HCT116 (cell line): ENCODE data around the gene TOLLIP. TPM values are rescaled to one million over a fixed set of nuclear protein-coding genes. Genes with fewer than 3 reads are reported as not detected.

Experiments
- ATAC-seq: fragments of 200-7000 bp; cut with Tn5 transposase; 2 replicates; pipeline ENCODE4 v1.9.1; 2020; ENCODE audit warnings: mild to moderate bottlenecking, moderate library complexity
- BruUV-seq: library from RNA; stranded (reverse); fragments of 400-500 nt; replicated peaks from 2 replicates; lab custom pipeline; 2021; lab: Mats Ljungman, UMichigan
- CTCF ChIA-PET: fragments of 300-600 bp; sonication (Branson Sonifier 250); formaldehyde crosslinking; loops from one replicate; lab custom pipeline; 2021; ENCODE audit warnings: antibody characterized with exemption; lab: Charles Lee
- POLR2A ChIA-PET: fragments of 300-600, 350-600 bp; sonication (Branson Sonifier 250); formaldehyde crosslinking; loops from one replicate; lab custom pipeline; 2021; ENCODE audit warnings: antibody characterized with exemption; lab: Charles Lee
- RAD21 ChIA-PET, 2 experiments: fragments of 300-600 bp; sonication (Branson Sonifier 250); formaldehyde crosslinking; loops; one replicate each; lab custom pipeline; 2023; ENCODE audit warnings: low total read pairs in 2 of 2; ENCODE audit not compliant: uncharacterized antibody in 2 of 2, unreplicated experiment in 2 of 2, low non-redundant PET in 1 of 2; lab: Charles Lee
- DNase-seq: peaks from one replicate; pipeline ENCODE4 v3.0.0-alpha.2; 2010; ENCODE audit warnings: low read depth, low spot score
- H2AFZ ChIP-seq: fragments of 200-600 bp; shearing (Covaris generic), sonication (generic); 2 replicates; pipeline ENCODE4 v1.6.1; 2017; ENCODE audit warnings: low read depth, mixed run types, mixed read lengths, antibody characterized with exemption, low read length; ENCODE audit not compliant: poor library complexity, severe bottlenecking
- H3K27ac ChIP-seq: 2 replicates; pipeline ENCODE4 v1.5.1; 2012; ENCODE audit warnings: low read depth, low read length
- H3K27me3 ChIP-seq: fragments of 200-600 bp; sonication (generic); 2 replicates; pipeline ENCODE4 v1.6.1; 2016; ENCODE audit warnings: mixed run types, low read length, mixed read lengths; ENCODE audit not compliant: insufficient read depth
- H3K36me3 ChIP-seq, 2 experiments: fragments of 200-500 bp in 1 of 2; fragments of 200-600 bp in 1 of 2; sonication (Bioruptor generic) in 1 of 2; sonication (generic) in 1 of 2; 2 replicates each; pipeline versions ENCODE4 v1.5.1 to v1.6.1; 2014 to 2016; ENCODE audit warnings: low read length in 2 of 2, inconsistent platforms in 1 of 2, mixed read lengths in 1 of 2, mixed run types in 1 of 2; ENCODE audit not compliant: insufficient read depth in 2 of 2, control insufficient read depth in 1 of 2
- H3K4me1 ChIP-seq, 2 experiments: fragments of 200-600 bp in 1 of 2; sonication (generic) in 1 of 2; 2 replicates each; pipeline versions ENCODE4 v1.5.1 to v1.6.1; 2012 to 2017; ENCODE audit warnings: low read length in 2 of 2, inconsistent platforms in 1 of 2, mild to moderate bottlenecking in 1 of 2, mixed read lengths in 1 of 2, mixed run types in 1 of 2, moderate library complexity in 1 of 2; ENCODE audit not compliant: insufficient read depth in 2 of 2, control insufficient read depth in 1 of 2
- H3K4me2 ChIP-seq: fragments of 200-600 bp; sonication (generic); 2 replicates; pipeline ENCODE4 v1.6.1; 2017; ENCODE audit warnings: mixed run types, low read length, mixed read lengths
- H3K4me3 ChIP-seq, 2 experiments: fragments of 200-600 bp in 1 of 2; sonication (generic) in 1 of 2; replicated peaks in 1 of 2; 2 replicates each; pipeline ENCODE4 v1.5.1; 2011 to 2016; ENCODE audit warnings: low read length in 2 of 2, control low read depth in 1 of 2, low read depth in 1 of 2, mild to moderate bottlenecking in 1 of 2, mixed read lengths in 1 of 2, mixed run types in 1 of 2
- H3K79me2 ChIP-seq: fragments of 200-600 bp; sonication (generic); 2 replicates; pipeline ENCODE4 v1.6.1; 2017; ENCODE audit warnings: mild to moderate bottlenecking, mixed run types, low read length, moderate library complexity, mixed read lengths; ENCODE audit not compliant: insufficient read depth
- H3K9ac ChIP-seq: fragments of 200-600 bp; sonication (generic); 2 replicates; pipeline ENCODE4 v1.6.1; 2016; ENCODE audit warnings: low read length, mixed read lengths
- H3K9me2 ChIP-seq: fragments of 200-600 bp; sonication (generic), shearing (Covaris generic); 2 replicates; pipeline ENCODE4 v1.6.1; 2017; ENCODE audit warnings: mixed run types, mild to moderate bottlenecking, moderate library complexity; ENCODE audit not compliant: insufficient read depth
- H3K9me3 ChIP-seq, 2 experiments: fragments of 200-500 bp in 1 of 2; fragments of 200-600 bp in 1 of 2; sonication (Bioruptor generic) in 1 of 2; sonication (generic) in 1 of 2; 2 replicates each; pipeline ENCODE4 v1.6.1; 2014 to 2017; ENCODE audit warnings: low read length in 2 of 2, mixed read lengths in 2 of 2, inconsistent platforms in 1 of 2, low read depth in 1 of 2, mild to moderate bottlenecking in 1 of 2, mixed run types in 1 of 2, moderate library complexity in 1 of 2; ENCODE audit not compliant: control insufficient read depth in 1 of 2, insufficient read depth in 1 of 2
- H4K20me1 ChIP-seq: fragments of 200-600 bp; sonication (generic), shearing (Covaris generic); 2 replicates; pipeline ENCODE4 v1.6.1; 2017; ENCODE audit warnings: mixed run types, mild to moderate bottlenecking, moderate library complexity; ENCODE audit not compliant: insufficient read depth
- CBX3 ChIP-seq: IDR thresholded peaks from 2 replicates; pipeline ENCODE4 v1.6.1; 2012; ENCODE audit warnings: low read depth
- EZH2 ChIP-seq: fragments of 200-600 bp; sonication (generic); IDR thresholded peaks from 2 replicates; pipeline ENCODE4 v1.6.1; 2017; ENCODE audit warnings: antibody characterized with exemption, mixed run types
- JUND ChIP-seq: IDR thresholded peaks from 2 replicates; pipeline ENCODE4 v1.6.1; 2012
- POLR2A ChIP-seq: IDR thresholded peaks from 2 replicates; pipeline ENCODE4 v1.7.0; 2011; ENCODE audit warnings: borderline replicate concordance; ENCODE audit not compliant: insufficient read depth, insufficient read length; ENCODE audit errors: extremely low read depth
- RAD21 ChIP-seq: IDR thresholded peaks from 2 replicates; pipeline ENCODE4 v1.6.1; 2012; ENCODE audit warnings: low read depth, mild to moderate bottlenecking
- SIN3A ChIP-seq: IDR thresholded peaks from 2 replicates; pipeline ENCODE4 v1.6.1; 2012; ENCODE audit warnings: low read depth
- SRF ChIP-seq: IDR thresholded peaks from 2 replicates; pipeline ENCODE4 v1.6.1; 2012; ENCODE audit warnings: low read depth
- TCF7L2 ChIP-seq: IDR thresholded peaks from 2 replicates; pipeline ENCODE4 v1.7.0; 2011; ENCODE audit warnings: borderline replicate concordance, inconsistent platforms; ENCODE audit not compliant: insufficient read depth, insufficient read length; ENCODE audit errors: extremely low read depth
- YY1 ChIP-seq: IDR thresholded peaks from 2 replicates; pipeline ENCODE4 v1.6.1; 2011; ENCODE audit warnings: low read length, low read depth, moderate library complexity, mild to moderate bottlenecking; ENCODE audit not compliant: insufficient replicate concordance; ENCODE audit errors: extremely low read depth
- ZFX ChIP-seq: fragments of 450-650 bp; IDR thresholded peaks from 2 replicates; pipeline ENCODE4 v1.6.1; 2017
- intact Hi-C: fragments of 100-400 bp; cut with micrococcal nuclease; formaldehyde crosslinking; loops from 2 replicates; pipeline ENCODE4 v1.10.0; 2022
- total RNA-seq: library from RNA; stranded (reverse); gene quantifications from one replicate; pipeline ENCODE4 v1.2.1, GENCODE V29; 2021; ENCODE audit not compliant: unreplicated experiment
- TF ChIP-seq, protein P1 (sequence below): IDR thresholded peaks from 2 replicates; pipeline ENCODE4 v1.6.1; 2012
- TF ChIP-seq, protein P2 (sequence below): IDR thresholded peaks from 2 replicates; pipeline ENCODE4 v1.6.1; 2012
- TF ChIP-seq, protein P3 (sequence below): IDR thresholded peaks from 2 replicates; pipeline ENCODE4 v1.6.1; 2012; ENCODE audit warnings: low read depth
- TF ChIP-seq, protein P4 (sequence below): IDR thresholded peaks from 2 replicates; pipeline ENCODE4 v1.6.1; 2011; ENCODE audit warnings: mild to moderate bottlenecking, low read length, moderate library complexity; ENCODE audit not compliant: insufficient replicate concordance; ENCODE audit errors: extremely low read depth

The TOLLIP gene
- total RNA-seq, 1 experiment from 2014 or later = 28.5 TPM

DNA sequence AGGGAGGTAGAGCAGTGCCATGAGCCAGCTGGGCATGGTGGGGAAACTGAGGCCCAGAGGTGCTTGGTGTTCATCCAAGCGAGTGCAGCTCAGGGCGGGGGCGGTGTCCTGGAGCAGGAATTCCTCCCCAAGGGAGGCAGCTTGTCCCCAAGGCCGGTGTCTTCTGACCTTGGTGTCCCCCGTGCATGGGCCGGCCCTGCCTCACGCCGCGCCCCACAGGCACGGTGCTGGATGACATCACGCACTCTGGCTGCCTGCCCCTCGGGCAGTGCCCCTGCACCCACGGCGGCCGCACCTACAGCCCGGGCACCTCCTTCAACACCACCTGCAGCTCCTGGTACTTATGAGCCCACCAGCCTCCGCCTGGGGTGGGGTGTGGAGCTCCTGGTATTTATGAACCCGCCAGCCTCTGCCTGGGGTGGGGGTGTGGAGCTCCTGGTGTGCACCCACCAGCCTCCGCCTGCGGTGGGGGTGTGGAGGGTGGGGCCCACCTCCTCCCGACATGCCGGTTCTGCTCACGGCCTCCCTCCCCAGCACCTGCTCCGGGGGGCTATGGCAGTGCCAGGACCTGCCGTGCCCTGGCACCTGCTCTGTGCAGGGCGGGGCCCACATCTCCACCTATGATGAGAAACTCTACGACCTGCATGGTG lies 79.8 kb downstream of the TOLLIP start:
- Histone ChIP-seq H3K79me2 (no peaks in the 10 kb centered on the region), H3K36me3 (no peaks in the 10 kb centered on the region), H3K4me2 (no peak overlapping the region), H3K4me1 (peaks cover 0 to 3% of the 10 kb centered on the region in 2 experiments; a peak in 1 of 4 replicates), H3K27me3 (no peaks in the 10 kb centered on the region), H2AFZ (no peak overlapping the region), H4K20me1 (no peaks in the 10 kb centered on the region), H3K9ac (no peak overlapping the region), H3K27ac (no peak overlapping the region), H3K9me2 (no peaks in the 10 kb centered on the region), H3K9me3 (no peaks in the 10 kb centered on the region), H3K4me3 (no peak overlapping the region)
- ATAC-seq = no peak
- BruUV-seq = no TSS peak
- CTCF ChIA-PET = no interaction called here
- POLR2A ChIA-PET = no interaction called here
- RAD21 ChIA-PET = no interaction called here
- intact Hi-C loops = no loop called here
- DNase-seq = no peak
- TF ChIP-seq, protein P1, sequence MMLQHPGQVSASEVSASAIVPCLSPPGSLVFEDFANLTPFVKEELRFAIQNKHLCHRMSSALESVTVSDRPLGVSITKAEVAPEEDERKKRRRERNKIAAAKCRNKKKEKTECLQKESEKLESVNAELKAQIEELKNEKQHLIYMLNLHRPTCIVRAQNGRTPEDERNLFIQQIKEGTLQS = no peak
- TF ChIP-seq, protein P2, sequence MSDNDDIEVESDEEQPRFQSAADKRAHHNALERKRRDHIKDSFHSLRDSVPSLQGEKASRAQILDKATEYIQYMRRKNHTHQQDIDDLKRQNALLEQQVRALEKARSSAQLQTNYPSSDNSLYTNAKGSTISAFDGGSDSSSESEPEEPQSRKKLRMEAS = no peak
- TF ChIP-seq SIN3A (no peak), RAD21 (no peak), POLR2A (no peak), JUND (no peak), CBX3 (no peak), SRF (no peak), ZFX (no peak), TCF7L2 (no peak), EZH2 (no peak), YY1 (no peak)
- TF ChIP-seq, protein P3, sequence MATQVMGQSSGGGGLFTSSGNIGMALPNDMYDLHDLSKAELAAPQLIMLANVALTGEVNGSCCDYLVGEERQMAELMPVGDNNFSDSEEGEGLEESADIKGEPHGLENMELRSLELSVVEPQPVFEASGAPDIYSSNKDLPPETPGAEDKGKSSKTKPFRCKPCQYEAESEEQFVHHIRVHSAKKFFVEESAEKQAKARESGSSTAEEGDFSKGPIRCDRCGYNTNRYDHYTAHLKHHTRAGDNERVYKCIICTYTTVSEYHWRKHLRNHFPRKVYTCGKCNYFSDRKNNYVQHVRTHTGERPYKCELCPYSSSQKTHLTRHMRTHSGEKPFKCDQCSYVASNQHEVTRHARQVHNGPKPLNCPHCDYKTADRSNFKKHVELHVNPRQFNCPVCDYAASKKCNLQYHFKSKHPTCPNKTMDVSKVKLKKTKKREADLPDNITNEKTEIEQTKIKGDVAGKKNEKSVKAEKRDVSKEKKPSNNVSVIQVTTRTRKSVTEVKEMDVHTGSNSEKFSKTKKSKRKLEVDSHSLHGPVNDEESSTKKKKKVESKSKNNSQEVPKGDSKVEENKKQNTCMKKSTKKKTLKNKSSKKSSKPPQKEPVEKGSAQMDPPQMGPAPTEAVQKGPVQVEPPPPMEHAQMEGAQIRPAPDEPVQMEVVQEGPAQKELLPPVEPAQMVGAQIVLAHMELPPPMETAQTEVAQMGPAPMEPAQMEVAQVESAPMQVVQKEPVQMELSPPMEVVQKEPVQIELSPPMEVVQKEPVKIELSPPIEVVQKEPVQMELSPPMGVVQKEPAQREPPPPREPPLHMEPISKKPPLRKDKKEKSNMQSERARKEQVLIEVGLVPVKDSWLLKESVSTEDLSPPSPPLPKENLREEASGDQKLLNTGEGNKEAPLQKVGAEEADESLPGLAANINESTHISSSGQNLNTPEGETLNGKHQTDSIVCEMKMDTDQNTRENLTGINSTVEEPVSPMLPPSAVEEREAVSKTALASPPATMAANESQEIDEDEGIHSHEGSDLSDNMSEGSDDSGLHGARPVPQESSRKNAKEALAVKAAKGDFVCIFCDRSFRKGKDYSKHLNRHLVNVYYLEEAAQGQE = no peak
- TF ChIP-seq, protein P4, sequence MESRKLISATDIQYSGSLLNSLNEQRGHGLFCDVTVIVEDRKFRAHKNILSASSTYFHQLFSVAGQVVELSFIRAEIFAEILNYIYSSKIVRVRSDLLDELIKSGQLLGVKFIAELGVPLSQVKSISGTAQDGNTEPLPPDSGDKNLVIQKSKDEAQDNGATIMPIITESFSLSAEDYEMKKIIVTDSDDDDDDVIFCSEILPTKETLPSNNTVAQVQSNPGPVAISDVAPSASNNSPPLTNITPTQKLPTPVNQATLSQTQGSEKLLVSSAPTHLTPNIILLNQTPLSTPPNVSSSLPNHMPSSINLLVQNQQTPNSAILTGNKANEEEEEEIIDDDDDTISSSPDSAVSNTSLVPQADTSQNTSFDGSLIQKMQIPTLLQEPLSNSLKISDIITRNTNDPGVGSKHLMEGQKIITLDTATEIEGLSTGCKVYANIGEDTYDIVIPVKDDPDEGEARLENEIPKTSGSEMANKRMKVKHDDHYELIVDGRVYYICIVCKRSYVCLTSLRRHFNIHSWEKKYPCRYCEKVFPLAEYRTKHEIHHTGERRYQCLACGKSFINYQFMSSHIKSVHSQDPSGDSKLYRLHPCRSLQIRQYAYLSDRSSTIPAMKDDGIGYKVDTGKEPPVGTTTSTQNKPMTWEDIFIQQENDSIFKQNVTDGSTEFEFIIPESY = no peak
